Measurements from ENCODE around the gene GTF2F1.
"Not testable (repeated sequence)": the region's sequence is repeated elsewhere in the genome, so short reads cannot be mapped to it uniquely, and the experiment has no call there.

The GTF2F1 gene, protein sequence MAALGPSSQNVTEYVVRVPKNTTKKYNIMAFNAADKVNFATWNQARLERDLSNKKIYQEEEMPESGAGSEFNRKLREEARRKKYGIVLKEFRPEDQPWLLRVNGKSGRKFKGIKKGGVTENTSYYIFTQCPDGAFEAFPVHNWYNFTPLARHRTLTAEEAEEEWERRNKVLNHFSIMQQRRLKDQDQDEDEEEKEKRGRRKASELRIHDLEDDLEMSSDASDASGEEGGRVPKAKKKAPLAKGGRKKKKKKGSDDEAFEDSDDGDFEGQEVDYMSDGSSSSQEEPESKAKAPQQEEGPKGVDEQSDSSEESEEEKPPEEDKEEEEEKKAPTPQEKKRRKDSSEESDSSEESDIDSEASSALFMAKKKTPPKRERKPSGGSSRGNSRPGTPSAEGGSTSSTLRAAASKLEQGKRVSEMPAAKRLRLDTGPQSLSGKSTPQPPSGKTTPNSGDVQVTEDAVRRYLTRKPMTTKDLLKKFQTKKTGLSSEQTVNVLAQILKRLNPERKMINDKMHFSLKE

DNA sequence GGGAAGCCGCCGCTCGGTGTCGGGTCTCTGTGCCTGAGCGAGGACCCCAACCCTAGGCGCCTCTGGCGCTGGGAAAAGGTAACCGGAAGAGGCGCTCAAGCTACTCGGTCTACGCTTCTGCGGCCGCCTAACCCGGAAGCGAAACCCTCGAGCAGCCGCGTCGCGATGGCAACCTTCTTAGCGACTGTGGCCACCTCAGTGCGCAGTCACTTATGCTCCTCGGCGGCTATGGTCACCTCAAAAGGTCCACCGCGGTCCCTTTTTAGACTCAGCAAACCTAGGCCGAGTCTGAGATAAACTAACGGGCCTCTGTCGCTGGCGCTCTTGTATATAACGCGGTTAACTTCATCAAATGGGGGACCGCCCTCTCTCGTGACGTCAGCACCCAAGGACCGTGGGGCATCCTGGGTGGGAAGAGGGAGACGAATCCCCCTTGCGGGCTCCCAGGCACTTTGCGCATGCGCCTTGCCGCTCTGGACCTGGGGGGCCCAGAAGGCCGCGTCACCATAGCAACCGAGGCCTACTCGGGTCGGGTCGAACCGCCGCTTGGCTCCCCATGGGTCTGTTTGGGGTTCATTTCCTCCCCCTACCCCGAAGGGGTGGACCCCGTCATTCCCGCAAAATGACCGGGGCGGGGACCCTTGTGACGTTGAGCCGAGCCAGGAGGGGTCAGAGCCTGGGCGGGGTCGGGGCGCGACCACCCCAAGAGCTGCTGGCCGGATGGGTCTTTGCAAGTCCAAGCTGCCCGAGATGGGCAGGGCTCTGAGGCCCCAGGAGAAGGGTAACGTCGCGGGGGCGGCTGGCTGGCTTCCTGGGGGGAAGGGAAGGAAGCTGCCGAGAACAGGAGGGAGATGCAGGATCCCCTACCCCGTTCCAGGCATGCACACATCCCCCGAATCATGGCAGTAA is at the start of gene GTF2F1:
TSS of gene GTF2F1 (minus strand) at position 91 of the 909 bp plus-strand sequence. CDS start 169 bp downstream, outside the sequence.
- H3K9me3 ChIP-seq (ENCODE audit: control insufficient read depth, low read depth, low read length): no peaks in the 10 kb centered on the region
- H3K27me3 ChIP-seq (ENCODE audit: control insufficient read depth, insufficient read depth, low read length): no peaks in the 10 kb centered on the region
- peaks cover 22% of the 10 kb centered on the region for H3K36me3 ChIP-seq (ENCODE audit: control insufficient read depth, low read depth, low read length)
- peak within 1 kb of the TSS; percentile 91 for H3K4me3 ChIP-seq (ENCODE audit: low read length)
- peaks cover 13% of the 10 kb centered on the region for H3K4me1 ChIP-seq (ENCODE audit: control insufficient read depth, low read depth, low read length)
- peak within 1 kb of the TSS; percentile 64 for H3K27ac ChIP-seq (ENCODE audit: low read length)
- peak within 1 kb of the TSS; percentile 81 for H3K9ac ChIP-seq (ENCODE audit: low read length)

DNA sequence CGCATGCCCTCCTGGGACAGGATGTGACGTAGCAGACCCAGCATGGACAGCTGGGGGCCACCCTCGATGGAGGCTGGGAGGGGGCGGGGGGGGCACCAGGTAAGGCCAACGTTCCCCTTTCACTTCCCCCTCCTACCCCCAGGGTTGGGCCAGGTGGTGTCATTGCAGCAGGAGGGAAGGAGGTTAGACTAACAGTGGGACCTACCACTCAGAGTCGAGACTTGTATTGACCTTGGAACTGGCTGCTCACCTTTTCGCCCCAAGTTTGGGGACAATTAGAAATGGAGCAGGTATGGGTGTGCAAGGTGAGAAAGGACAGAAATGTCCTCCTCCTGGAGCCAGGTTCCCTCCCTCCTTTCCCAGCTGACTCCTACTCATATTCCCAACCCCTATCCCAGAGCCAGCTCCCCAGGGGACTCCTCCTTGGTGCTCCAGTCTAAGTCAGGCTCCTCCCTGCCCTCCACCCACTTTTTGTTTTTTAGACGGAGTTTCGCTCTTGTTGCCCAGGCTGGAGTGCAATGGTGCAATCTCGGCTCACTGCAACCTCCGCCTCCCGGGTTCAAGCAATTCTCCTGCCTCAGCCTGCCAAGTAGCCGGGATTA is 49.2 kb upstream of the GTF2F1 start:
- no peak overlapping the region for H3K9ac ChIP-seq (ENCODE audit: low read length)
- H3K27ac ChIP-seq (ENCODE audit: low read length): no peak overlapping the region
- no peaks in the 10 kb centered on the region for H3K9me3 ChIP-seq (ENCODE audit: control insufficient read depth, low read depth, low read length)

DNA sequence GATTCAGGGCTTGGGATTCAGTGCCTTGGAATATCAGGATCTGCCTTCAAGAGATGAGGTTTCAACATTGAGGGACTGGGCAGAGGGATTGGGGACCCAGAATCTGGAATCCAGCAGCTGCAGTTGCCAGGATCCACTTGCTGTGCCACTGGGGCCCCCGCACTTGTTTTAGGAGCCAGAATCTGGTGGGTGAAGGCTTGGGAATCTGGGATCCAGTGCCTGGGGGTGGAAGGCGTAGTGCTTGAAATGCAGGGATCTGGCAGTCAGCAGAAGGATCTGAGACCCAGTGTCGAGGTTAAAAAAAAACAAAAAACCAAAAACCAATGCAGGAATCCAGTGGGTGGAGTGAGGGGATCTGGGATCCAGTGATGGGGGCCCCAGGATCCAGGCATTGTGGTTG is 47.9 kb upstream of the GTF2F1 start:
- Histone ChIP-seq H3K9me3 (ENCODE audit: control insufficient read depth, low read depth, low read length) (no peaks in the 10 kb centered on the region), H3K9ac (ENCODE audit: low read length) (no peak overlapping the region), H3K4me1 (ENCODE audit: control insufficient read depth, low read depth, low read length) (no peaks in the 10 kb centered on the region), H3K27ac (ENCODE audit: low read length) (no peak overlapping the region), H3K4me3 (ENCODE audit: low read length) (no peak overlapping the region), H3K27me3 (ENCODE audit: control insufficient read depth, insufficient read depth, low read length) (no peaks in the 10 kb centered on the region), H3K36me3 (ENCODE audit: control insufficient read depth, low read depth, low read length) (no peaks in the 10 kb centered on the region)

More for the DNA sequence above, 49.2 kb upstream of the GTF2F1 start:
- Histone ChIP-seq H3K36me3 (ENCODE audit: control insufficient read depth, low read depth, low read length) (no peaks in the 10 kb centered on the region), H3K4me1 (ENCODE audit: control insufficient read depth, low read depth, low read length) (no peaks in the 10 kb centered on the region), H3K4me3 (ENCODE audit: low read length) (no peak overlapping the region), H3K27me3 (ENCODE audit: control insufficient read depth, insufficient read depth, low read length) (no peaks in the 10 kb centered on the region)

DNA sequence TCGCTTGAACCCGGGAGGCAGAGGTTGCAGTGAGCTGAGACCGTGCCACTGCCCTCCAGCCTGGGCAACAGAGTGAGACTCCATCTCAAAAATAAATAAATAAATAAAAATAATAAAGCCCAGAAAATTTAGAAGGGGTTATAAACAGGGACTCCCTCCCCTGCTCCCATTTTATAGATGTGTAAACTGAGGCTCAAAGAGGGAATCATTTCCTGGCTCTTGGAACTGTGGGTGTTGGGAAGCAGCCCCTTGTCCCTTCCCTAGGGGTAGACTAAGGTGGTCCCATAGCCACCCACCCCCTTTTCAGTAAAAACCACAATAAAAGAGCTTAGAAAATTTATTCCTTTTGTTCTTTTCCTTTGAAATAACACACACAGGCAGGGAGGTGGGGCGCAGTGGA is 46.8 kb upstream of the GTF2F1 start:
- H3K27me3 ChIP-seq (ENCODE audit: control insufficient read depth, insufficient read depth, low read length): no peaks in the 10 kb centered on the region
- H3K9ac ChIP-seq (ENCODE audit: low read length): no peak overlapping the region
- H3K4me1 ChIP-seq (ENCODE audit: control insufficient read depth, low read depth, low read length): no peaks in the 10 kb centered on the region
- no peaks in the 10 kb centered on the region for H3K36me3 ChIP-seq (ENCODE audit: control insufficient read depth, low read depth, low read length)
- H3K4me3 ChIP-seq (ENCODE audit: low read length): no peak overlapping the region
- no peak overlapping the region for H3K27ac ChIP-seq (ENCODE audit: low read length)
- H3K9me3 ChIP-seq (ENCODE audit: control insufficient read depth, low read depth, low read length): no peaks in the 10 kb centered on the region

DNA sequence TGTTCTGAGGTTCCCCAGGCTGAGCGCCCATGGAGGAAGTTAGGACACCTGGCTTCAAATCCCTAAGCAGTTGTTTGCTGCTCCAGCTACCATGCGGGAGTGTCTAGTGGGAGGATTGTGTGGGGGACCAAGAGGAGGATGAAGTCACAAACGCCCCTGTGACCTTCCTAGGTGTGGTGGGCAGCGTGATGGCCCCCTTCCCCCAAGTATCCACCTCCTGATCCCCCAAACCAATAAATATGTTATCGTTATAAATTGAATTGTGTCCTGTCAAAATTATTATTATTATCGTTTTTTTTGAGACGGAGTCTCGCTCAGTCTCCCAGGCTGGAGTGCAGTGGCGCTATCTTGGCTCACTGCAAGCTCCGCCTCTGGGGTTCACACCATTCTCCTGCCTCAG is 40.7 kb upstream of the GTF2F1 start, which contains the start of gene SLC25A41:
TSS of gene SLC25A41 (minus strand) at position 101 of the 400 bp plus-strand sequence. CDS start at position 31, 70 bp downstream.
- H3K27me3 ChIP-seq (ENCODE audit: control insufficient read depth, insufficient read depth, low read length): no peaks in the 10 kb centered on the region
- H3K27ac ChIP-seq (ENCODE audit: low read length): no peak within 1 kb of the TSS
- H3K4me1 ChIP-seq (ENCODE audit: control insufficient read depth, low read depth, low read length): no peaks in the 10 kb centered on the region
- no peak within 1 kb of the TSS for H3K9ac ChIP-seq (ENCODE audit: low read length)
- no peak within 1 kb of the TSS for H3K4me3 ChIP-seq (ENCODE audit: low read length)
- H3K36me3 ChIP-seq (ENCODE audit: control insufficient read depth, low read depth, low read length): no peaks in the 10 kb centered on the region
- no peaks in the 10 kb centered on the region for H3K9me3 ChIP-seq (ENCODE audit: control insufficient read depth, low read depth, low read length)

DNA sequence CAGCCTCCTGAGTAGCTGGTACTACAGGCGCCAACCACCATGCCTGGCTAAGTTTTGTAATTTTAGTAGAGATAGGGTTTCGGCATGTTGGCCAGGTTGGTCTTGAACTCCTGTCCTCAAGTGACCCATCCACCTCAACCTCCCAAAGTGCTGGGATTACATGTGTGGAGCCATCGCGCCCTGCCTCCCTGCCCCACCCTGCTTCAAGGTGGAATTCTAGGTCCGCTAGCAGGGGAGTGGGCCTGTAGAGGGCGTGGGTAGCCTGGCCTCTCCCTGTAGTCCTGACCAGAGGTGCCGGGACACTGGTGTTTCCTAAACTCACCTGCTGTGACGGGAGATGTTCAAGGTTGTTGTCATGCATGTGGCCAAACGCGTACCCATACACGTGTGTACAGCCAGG is 40.2 kb upstream of the GTF2F1 start:
- H3K9ac ChIP-seq (ENCODE audit: low read length): no peak overlapping the region
- no peaks in the 10 kb centered on the region for H3K27me3 ChIP-seq (ENCODE audit: control insufficient read depth, insufficient read depth, low read length)
- H3K9me3 ChIP-seq (ENCODE audit: control insufficient read depth, low read depth, low read length): no peaks in the 10 kb centered on the region
- H3K27ac ChIP-seq (ENCODE audit: low read length): no peak overlapping the region
- no peaks in the 10 kb centered on the region for H3K36me3 ChIP-seq (ENCODE audit: control insufficient read depth, low read depth, low read length)
- no peaks in the 10 kb centered on the region for H3K4me1 ChIP-seq (ENCODE audit: control insufficient read depth, low read depth, low read length)
- no peak overlapping the region for H3K4me3 ChIP-seq (ENCODE audit: low read length)

DNA sequence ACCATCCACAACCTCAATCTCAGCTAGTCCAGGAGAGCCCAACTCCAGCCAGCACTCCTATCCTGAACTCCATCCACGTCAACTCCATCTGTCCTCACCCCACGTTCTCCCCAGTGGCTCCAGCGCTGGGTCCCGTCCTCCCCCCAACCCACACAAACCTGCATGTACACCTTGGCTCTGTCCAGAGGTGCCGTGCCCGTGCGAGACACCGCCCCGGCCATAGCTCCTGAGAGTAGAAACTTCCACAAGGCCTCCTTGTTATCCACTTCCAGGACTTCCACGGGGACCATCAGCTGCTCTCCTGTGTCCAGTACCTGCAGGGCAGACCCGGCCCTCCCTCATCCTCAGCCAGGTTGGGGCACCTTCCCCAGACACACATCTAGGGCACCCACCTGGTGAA is 38.9 kb upstream of the GTF2F1 start:
- no peak overlapping the region for H3K27ac ChIP-seq (ENCODE audit: low read length)

DNA sequence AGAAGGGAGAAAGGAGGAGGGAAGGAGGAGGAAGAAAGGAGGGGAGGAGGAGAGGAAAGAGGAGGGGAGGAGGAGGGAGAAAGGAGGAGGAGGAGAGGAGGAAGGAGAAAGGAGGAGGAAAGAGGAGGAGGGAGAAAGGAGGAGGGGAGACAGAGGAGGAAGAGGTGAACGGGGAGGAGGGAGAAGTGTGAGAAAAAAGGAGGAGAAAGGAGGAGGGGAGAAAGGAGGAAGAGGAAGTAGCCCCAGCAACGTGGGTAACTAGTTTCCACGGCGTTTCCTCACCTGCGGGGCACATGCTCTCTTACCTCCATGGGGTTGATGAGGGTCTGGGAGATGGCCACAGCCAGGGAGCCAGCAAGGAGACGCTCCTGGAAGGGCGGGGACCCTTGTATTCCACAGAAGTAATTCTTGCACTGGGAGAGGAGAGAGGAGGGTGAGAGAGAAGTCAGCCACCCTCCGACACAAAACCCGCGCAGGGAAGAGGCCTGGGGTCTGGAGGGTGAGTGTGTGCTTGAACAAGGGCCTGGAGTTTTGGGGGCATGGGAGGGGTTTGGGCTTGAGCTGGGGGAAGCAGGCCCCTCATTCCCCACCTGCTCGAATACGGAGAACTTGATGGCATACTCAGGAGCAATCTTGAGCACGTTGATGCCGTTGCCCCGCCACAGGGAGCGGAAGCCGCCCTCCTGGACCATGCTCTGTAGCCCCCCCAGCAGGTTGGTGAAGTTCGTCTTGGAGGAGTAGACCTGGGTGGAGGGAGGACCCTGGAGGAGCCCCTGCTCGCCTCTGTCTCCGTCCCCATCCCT is 36.7 kb upstream of the GTF2F1 start:
- H3K9ac ChIP-seq (ENCODE audit: low read length): no peak overlapping the region
- no peak overlapping the region for H3K4me3 ChIP-seq (ENCODE audit: low read length)

More for the DNA sequence above, 38.9 kb upstream of the GTF2F1 start:
- H3K9me3 ChIP-seq (ENCODE audit: control insufficient read depth, low read depth, low read length): no peaks in the 10 kb centered on the region
- no peaks in the 10 kb centered on the region for H3K27me3 ChIP-seq (ENCODE audit: control insufficient read depth, insufficient read depth, low read length)
- no peaks in the 10 kb centered on the region for H3K36me3 ChIP-seq (ENCODE audit: control insufficient read depth, low read depth, low read length)
- no peak overlapping the region for H3K4me3 ChIP-seq (ENCODE audit: low read length)
- H3K4me1 ChIP-seq (ENCODE audit: control insufficient read depth, low read depth, low read length): no peaks in the 10 kb centered on the region
- H3K9ac ChIP-seq (ENCODE audit: low read length): no peak overlapping the region

DNA sequence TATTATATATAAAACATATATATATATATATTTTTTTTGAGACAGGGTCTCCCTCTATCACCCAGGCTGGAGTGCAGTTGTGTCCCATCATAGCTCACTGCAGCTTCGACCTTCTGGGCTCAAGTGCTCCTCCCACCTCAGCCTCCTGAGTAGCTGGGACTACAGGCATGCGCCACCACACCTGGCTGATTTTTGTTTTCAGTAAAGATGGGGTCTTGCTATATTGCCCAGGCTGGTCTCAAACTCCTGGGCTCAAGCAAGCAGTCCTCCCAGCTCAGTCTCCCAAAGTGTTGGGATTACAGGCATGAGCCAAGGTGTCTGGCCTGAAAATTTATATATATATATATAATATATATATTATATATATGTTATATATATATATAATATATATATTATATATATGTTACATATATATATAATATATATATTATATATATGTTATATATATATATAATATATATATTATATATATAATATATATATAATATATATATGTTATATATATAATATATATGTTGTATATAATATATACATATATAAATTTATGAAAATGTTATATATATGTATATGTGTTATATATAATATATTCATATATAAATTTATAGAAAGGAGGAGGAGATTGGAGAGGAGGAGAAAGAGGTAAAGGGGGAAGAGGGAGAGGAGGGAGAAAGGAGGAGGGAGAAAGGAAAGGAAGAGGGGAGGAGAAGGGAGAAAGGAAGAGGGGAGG is 35.9 kb upstream of the GTF2F1 start:
- not testable (repeated sequence) for H3K9ac ChIP-seq (ENCODE audit: low read length); H3K27ac ChIP-seq (ENCODE audit: low read length); H3K4me3 ChIP-seq (ENCODE audit: low read length); H3K36me3 ChIP-seq (ENCODE audit: control insufficient read depth, low read depth, low read length); H3K27me3 ChIP-seq (ENCODE audit: control insufficient read depth, insufficient read depth, low read length); H3K9me3 ChIP-seq (ENCODE audit: control insufficient read depth, low read depth, low read length); H3K4me1 ChIP-seq (ENCODE audit: control insufficient read depth, low read depth, low read length)

More for the DNA sequence above, 36.7 kb upstream of the GTF2F1 start:
- H3K9me3 ChIP-seq (ENCODE audit: control insufficient read depth, low read depth, low read length): no peaks in the 10 kb centered on the region
- H3K36me3 ChIP-seq (ENCODE audit: control insufficient read depth, low read depth, low read length): no peaks in the 10 kb centered on the region
- H3K4me1 ChIP-seq (ENCODE audit: control insufficient read depth, low read depth, low read length): no peaks in the 10 kb centered on the region
- no peak overlapping the region for H3K27ac ChIP-seq (ENCODE audit: low read length)
- no peaks in the 10 kb centered on the region for H3K27me3 ChIP-seq (ENCODE audit: control insufficient read depth, insufficient read depth, low read length)

DNA sequence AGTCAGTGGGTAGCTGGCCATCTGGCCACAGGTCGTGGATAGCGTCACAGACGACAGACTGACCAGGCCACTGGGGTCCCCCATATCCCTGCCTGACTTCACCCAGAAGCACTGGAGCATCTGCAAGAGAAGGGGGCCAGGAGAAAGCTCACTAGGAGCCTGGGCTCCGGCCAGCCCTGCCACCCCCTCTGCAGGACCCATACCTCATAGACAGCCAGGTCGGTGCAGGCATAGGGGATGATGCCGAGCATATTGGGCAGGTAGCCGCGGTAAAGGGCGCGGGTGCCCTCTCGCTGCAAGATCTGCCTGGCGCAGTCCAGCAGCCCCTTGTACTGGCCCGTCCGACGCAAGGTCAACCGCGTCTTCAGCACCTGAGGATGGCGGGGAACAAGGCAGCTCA is 34.2 kb upstream of the GTF2F1 start:
- Histone ChIP-seq H3K9me3 (ENCODE audit: control insufficient read depth, low read depth, low read length) (no peaks in the 10 kb centered on the region), H3K4me1 (ENCODE audit: control insufficient read depth, low read depth, low read length) (no peaks in the 10 kb centered on the region), H3K9ac (ENCODE audit: low read length) (no peak overlapping the region), H3K36me3 (ENCODE audit: control insufficient read depth, low read depth, low read length) (peaks cover 3% of the 10 kb centered on the region), H3K27me3 (ENCODE audit: control insufficient read depth, insufficient read depth, low read length) (no peaks in the 10 kb centered on the region), H3K4me3 (ENCODE audit: low read length) (no peak overlapping the region), H3K27ac (ENCODE audit: low read length) (no peak overlapping the region)
